Stimulated activated naive CD4-positive, alpha-beta T cell (primary cell): Measurements from ENCODE around the gene PBXIP1.

Experiments
- DNase-seq, 6 experiments: peaks; one replicate each; lab custom pipeline; 2025; lab: John Stamatoyannopoulos, UW

The PBXIP1 gene

DNA sequence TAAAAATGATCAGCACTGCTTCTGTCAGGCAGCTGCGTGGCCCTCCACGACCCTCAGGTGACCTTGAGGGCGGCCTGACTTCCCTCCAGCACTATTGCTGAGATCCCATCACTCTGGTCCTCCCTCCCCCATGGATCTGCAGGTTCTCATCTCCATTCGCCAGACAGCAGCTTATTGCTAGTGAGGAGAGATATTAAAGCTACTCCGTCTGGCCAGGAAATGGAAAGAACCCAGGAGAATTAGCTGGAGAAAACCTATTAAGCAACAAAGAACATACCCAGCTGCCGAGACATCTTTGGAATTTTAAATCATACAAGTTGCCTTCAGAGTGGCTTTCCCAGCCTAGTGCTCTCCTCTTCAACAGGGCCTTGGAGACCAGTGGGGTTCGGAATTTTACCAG, 60.1 kb downstream of the PBXIP1 start:
- no peak for DNase-seq
